HUES48 (cell line): ENCODE data around the gene TRIM65.

Experiments used
- H3K27ac ChIP-seq: one replicate; pipeline ENCODE4 v1.7.0; 2013; ENCODE audit warnings: low read depth, low read length, inconsistent platforms
- H3K27me3 ChIP-seq: 2 replicates; pipeline ENCODE4 v1.6.1; 2013; ENCODE audit warnings: mild to moderate bottlenecking, low read length; ENCODE audit not compliant: control insufficient read depth, insufficient read depth
- H3K36me3 ChIP-seq: 2 replicates; pipeline ENCODE4 v1.6.1; 2013; ENCODE audit warnings: low read length; ENCODE audit not compliant: control insufficient read depth, insufficient read depth
- H3K4me1 ChIP-seq: 2 replicates; pipeline ENCODE4 v1.6.1; 2013; ENCODE audit warnings: mild to moderate bottlenecking, low read length; ENCODE audit not compliant: control insufficient read depth, insufficient read depth
- H3K4me3 ChIP-seq: 2 replicates; pipeline ENCODE4 v1.5.1; 2013; ENCODE audit warnings: mild to moderate bottlenecking, low read depth, low read length
- H3K9ac ChIP-seq: 2 replicates; pipeline ENCODE4 v1.6.1; 2013; ENCODE audit warnings: mild to moderate bottlenecking, low read depth, low read length, moderate library complexity
- H3K9me3 ChIP-seq: 2 replicates; pipeline ENCODE4 v1.6.1; 2013; ENCODE audit warnings: low read length; ENCODE audit not compliant: control insufficient read depth, insufficient read depth

The TRIM65 gene

GRCh38 chr17:75904749-75905521 is 8.2 kb upstream of the TRIM65 start, which contains the start of gene MRPL38:
Gene MRPL38, minus strand, starts transcription at chr17:75904884. Its CDS starts 9 bp downstream, at chr17:75904875.
- H3K4me1 ChIP-seq, result no peaks in the 10 kb centered on the region
- H3K9ac ChIP-seq, result peak within 1 kb of the TSS; percentile 82
- peak within 1 kb of the TSS; percentile 89 for H3K27ac ChIP-seq
- peak within 1 kb of the TSS; percentile 74 for H3K4me3 ChIP-seq
- H3K27me3 ChIP-seq, result no peaks in the 10 kb centered on the region
- H3K9me3 ChIP-seq, result no peaks in the 10 kb centered on the region
- peaks cover 30% of the 10 kb centered on the region for H3K36me3 ChIP-seq

- H3K9ac ChIP-seq, result no peak overlapping the region
- peaks cover 48% of the 10 kb centered on the region for H3K36me3 ChIP-seq
- no peak overlapping the region for H3K27ac ChIP-seq
- no peak overlapping the region for H3K4me3 ChIP-seq
- no peaks in the 10 kb centered on the region for H3K9me3 ChIP-seq
- H3K27me3 ChIP-seq, result no peaks in the 10 kb centered on the region
- H3K4me1 ChIP-seq, result peaks cover 1% of the 10 kb centered on the region
These were observed 5.7 kb upstream of the TRIM65 start for GRCh38 chr17:75902406-75902805.

GRCh38 chr17:75901727-75902126 is 5.0 kb upstream of the TRIM65 start:
- Histone ChIP-seq H3K27me3 (no peaks in the 10 kb centered on the region), H3K27ac (no peak overlapping the region), H3K4me1 (peaks cover 4% of the 10 kb centered on the region), H3K4me3 (no peak overlapping the region), H3K36me3 (peaks cover 48% of the 10 kb centered on the region), H3K9me3 (no peaks in the 10 kb centered on the region), H3K9ac (no peak overlapping the region)

GRCh38 chr17:75900691-75901533 is 4.2 kb upstream of the TRIM65 start:
- H3K4me3 ChIP-seq, result no peak overlapping the region
- H3K36me3 ChIP-seq, result peaks cover 48% of the 10 kb centered on the region
- no peak overlapping the region for H3K9ac ChIP-seq
- no peaks in the 10 kb centered on the region for H3K9me3 ChIP-seq
- H3K4me1 ChIP-seq, result peaks cover 4% of the 10 kb centered on the region
- H3K27me3 ChIP-seq, result no peaks in the 10 kb centered on the region
- H3K27ac ChIP-seq, result no peak overlapping the region

- Histone ChIP-seq H3K4me3 (no peak overlapping the region), H3K9ac (no peak overlapping the region)
These were observed 3.2 kb upstream of the TRIM65 start for GRCh38 chr17:75899767-75900468.

GRCh38 chr17:75899353-75899752 is 2.6 kb upstream of the TRIM65 start:
- H3K9me3 ChIP-seq, result no peaks in the 10 kb centered on the region
- no peak overlapping the region for H3K4me3 ChIP-seq
- H3K9ac ChIP-seq, result no peak overlapping the region
- H3K27ac ChIP-seq, result no peak overlapping the region
- no peaks in the 10 kb centered on the region for H3K27me3 ChIP-seq
- H3K4me1 ChIP-seq, result peaks cover 14% of the 10 kb centered on the region
- peaks cover 48% of the 10 kb centered on the region for H3K36me3 ChIP-seq

More at GRCh38 chr17:75899767-75900468, 3.2 kb upstream of the TRIM65 start:
- Histone ChIP-seq H3K36me3 (peaks cover 48% of the 10 kb centered on the region), H3K9me3 (no peaks in the 10 kb centered on the region), H3K27me3 (no peaks in the 10 kb centered on the region), H3K4me1 (peaks cover 11% of the 10 kb centered on the region), H3K27ac (no peak overlapping the region)

- Histone ChIP-seq H3K9ac (no peak overlapping the region), H3K27ac (no peak overlapping the region), H3K9me3 (no peaks in the 10 kb centered on the region), H3K4me3 (no peak overlapping the region), H3K27me3 (no peaks in the 10 kb centered on the region), H3K36me3 (peaks cover 48% of the 10 kb centered on the region), H3K4me1 (peaks cover 19% of the 10 kb centered on the region)
These were observed 2.0 kb upstream of the TRIM65 start for GRCh38 chr17:75898791-75899190.

- H3K9ac ChIP-seq, result no peak overlapping the region
- no peaks in the 10 kb centered on the region for H3K27me3 ChIP-seq
- H3K36me3 ChIP-seq, result peaks cover 48% of the 10 kb centered on the region
- no peaks in the 10 kb centered on the region for H3K9me3 ChIP-seq
- peaks cover 19% of the 10 kb centered on the region for H3K4me1 ChIP-seq
- H3K27ac ChIP-seq, result peak overlapping the region; percentile 86
- no peak overlapping the region for H3K4me3 ChIP-seq
These were observed 1.3 kb upstream of the TRIM65 start for GRCh38 chr17:75898065-75898464.

GRCh38 chr17:75897160-75898019 is 639 bp upstream of the TRIM65 start:
- Histone ChIP-seq H3K36me3 (peaks cover 47% of the 10 kb centered on the region), H3K4me1 (peaks cover 19% of the 10 kb centered on the region), H3K27ac (peak overlapping the region; percentile 86), H3K9ac (no peak overlapping the region; the same call in 1 of the 2 replicates), H3K9me3 (no peaks in the 10 kb centered on the region), H3K27me3 (no peaks in the 10 kb centered on the region), H3K4me3 (peak overlapping the region; percentile 94; the same call in 1 of the 2 replicates)
